Measurements from ENCODE around the gene CRYBG1.

The CRYBG1 gene

DNA sequence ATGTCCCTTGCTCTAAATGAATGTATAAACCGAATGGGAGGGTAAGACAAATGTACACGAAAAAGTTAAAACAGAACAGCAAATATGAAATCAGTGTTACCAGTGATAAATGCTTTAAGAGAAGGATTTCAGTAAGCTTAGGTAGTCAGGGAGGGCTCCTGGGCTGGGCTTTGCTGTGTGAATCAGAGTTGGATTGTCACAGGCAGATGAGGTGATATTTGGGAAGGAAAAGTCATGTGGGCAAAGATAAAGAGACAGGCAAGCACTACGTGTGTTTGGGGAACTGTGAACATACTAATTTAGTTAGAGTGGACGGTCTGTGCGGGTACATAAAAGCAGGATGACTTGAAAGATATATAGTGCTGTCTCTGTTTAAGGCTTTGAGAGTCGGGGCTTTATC, 114.8 kb downstream of the CRYBG1 start:
- no peak for DNase-seq (ENCODE audit: extremely low read depth, insufficient read length)
- peaks cover 2% of the 10 kb centered on the region; the same call in 1 of the 2 replicates for H3K27me3 ChIP-seq (replicated peaks; ENCODE audit: control insufficient read depth, insufficient read depth, low read length)
- no peak for TF ChIP-seq CTCF (IDR thresholded peaks at IDR 0.05; ENCODE audit: insufficient read depth, low read length, poor library complexity, severe bottlenecking)
- H3K36me3 ChIP-seq (ENCODE audit: control insufficient read depth, insufficient read depth, low read length) = no peaks in the 10 kb centered on the region
- H3K4me3 ChIP-seq (replicated peaks; ENCODE audit: low read depth, low read length) = no peak overlapping the region

GRCh38 chr6:106476331-106477105, 116.0 kb downstream of the CRYBG1 start:
- Histone ChIP-seq H3K36me3 (ENCODE audit: control insufficient read depth, insufficient read depth, low read length) (no peaks in the 10 kb centered on the region), H3K4me3 (replicated peaks; ENCODE audit: low read depth, low read length) (no peak overlapping the region), H3K27me3 (replicated peaks; ENCODE audit: control insufficient read depth, insufficient read depth, low read length) (peaks cover 2% of the 10 kb centered on the region; the same call in 1 of the 2 replicates)
- no peak for TF ChIP-seq CTCF (IDR thresholded peaks at IDR 0.05; ENCODE audit: insufficient read depth, low read length, poor library complexity, severe bottlenecking)
- DNase-seq (ENCODE audit: extremely low read depth, insufficient read length) = no peak

DNA sequence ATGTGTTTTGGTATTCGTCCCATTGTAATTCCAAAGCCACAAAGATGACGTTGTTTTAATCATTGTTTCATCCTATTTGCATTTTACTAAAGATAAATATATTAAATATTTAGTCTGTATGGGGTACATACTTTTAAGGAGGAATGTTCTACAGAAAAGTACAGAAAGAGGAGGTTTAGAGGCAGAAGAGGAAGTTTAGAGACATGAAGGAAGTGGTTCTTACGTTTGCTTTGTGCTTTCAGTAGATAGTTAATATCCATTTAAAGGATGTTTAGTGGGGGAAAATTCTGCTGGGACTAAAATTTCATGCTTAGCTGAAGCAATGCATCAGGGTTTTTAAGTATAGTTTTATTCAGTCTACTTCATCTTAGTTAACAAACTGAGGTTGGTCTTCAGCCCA, 116.6 kb downstream of the CRYBG1 start:
- H3K4me3 ChIP-seq (replicated peaks; ENCODE audit: low read depth, low read length) = no peak overlapping the region
- peaks cover 2% of the 10 kb centered on the region; the same call in 1 of the 2 replicates for H3K27me3 ChIP-seq (replicated peaks; ENCODE audit: control insufficient read depth, insufficient read depth, low read length)
- TF ChIP-seq CTCF (IDR thresholded peaks at IDR 0.05; ENCODE audit: insufficient read depth, low read length, poor library complexity, severe bottlenecking) = no peak
- no peak for DNase-seq (ENCODE audit: extremely low read depth, insufficient read length)
- no peaks in the 10 kb centered on the region for H3K36me3 ChIP-seq (ENCODE audit: control insufficient read depth, insufficient read depth, low read length)

DNA sequence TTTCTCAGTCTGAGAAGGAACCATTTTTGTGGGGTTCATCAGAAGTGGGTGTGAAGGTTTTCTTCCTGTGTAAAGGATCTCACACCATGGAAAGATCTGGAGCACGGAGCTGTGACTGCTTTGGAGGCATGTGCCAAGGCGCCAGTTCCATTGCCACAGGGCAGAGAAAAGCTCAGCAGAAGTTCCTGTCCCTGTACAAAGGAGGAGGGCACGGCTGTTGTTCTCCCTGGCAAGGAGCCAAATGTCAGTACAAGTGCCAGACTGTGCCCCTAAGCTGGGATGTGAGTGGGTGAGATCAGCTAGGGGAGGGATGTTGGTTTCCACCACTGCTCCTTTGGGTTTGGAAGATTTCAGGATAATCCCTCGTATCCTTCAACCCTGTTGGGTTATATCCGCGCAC, 117.3 kb downstream of the CRYBG1 start:
- peaks cover 2% of the 10 kb centered on the region; the same call in 1 of the 2 replicates for H3K27me3 ChIP-seq (replicated peaks; ENCODE audit: control insufficient read depth, insufficient read depth, low read length)
- H3K36me3 ChIP-seq (ENCODE audit: control insufficient read depth, insufficient read depth, low read length) = no peaks in the 10 kb centered on the region
- no peak for DNase-seq (ENCODE audit: extremely low read depth, insufficient read length)
- TF ChIP-seq CTCF (IDR thresholded peaks at IDR 0.05; ENCODE audit: insufficient read depth, low read length, poor library complexity, severe bottlenecking) = no peak
- no peak overlapping the region for H3K4me3 ChIP-seq (replicated peaks; ENCODE audit: low read depth, low read length)

- no peak for TF ChIP-seq CTCF (IDR thresholded peaks at IDR 0.05; ENCODE audit: insufficient read depth, low read length, poor library complexity, severe bottlenecking)
- Histone ChIP-seq H3K27me3 (replicated peaks; ENCODE audit: control insufficient read depth, insufficient read depth, low read length) (no peaks in the 10 kb centered on the region), H3K36me3 (ENCODE audit: control insufficient read depth, insufficient read depth, low read length) (no peaks in the 10 kb centered on the region), H3K4me3 (replicated peaks; ENCODE audit: low read depth, low read length) (no peak overlapping the region)
- DNase-seq (ENCODE audit: extremely low read depth, insufficient read length) = no peak
Observed at GRCh38 chr6:106486236-106486635, 125.7 kb downstream of the CRYBG1 start.

Data from GM06990 (cell line).